Stimulated activated CD8-positive, alpha-beta memory T cell treated with anti-CD3 and anti-CD28 coated beads, Interleukin-12 subunit alpha, Interleukin-12 subunit beta, amount 100 ng/mL, for 24 hours (primary cell): ENCODE data around the gene AKR7A3.
"Not testable (repeated sequence)": the region's sequence is repeated elsewhere in the genome, so short reads cannot be mapped to it uniquely, and the experiment has no call there.

Experiments
- DNase-seq: peaks from one replicate; pipeline ENCODE4 v3.0.0-alpha.2; 2020; ENCODE audit errors: extremely low read depth

AKR7A3 gene

GRCh38 chr1:19289244-19289643 is 674 bp upstream of the AKR7A3 start:
- DNase-seq: no peak

DNA sequence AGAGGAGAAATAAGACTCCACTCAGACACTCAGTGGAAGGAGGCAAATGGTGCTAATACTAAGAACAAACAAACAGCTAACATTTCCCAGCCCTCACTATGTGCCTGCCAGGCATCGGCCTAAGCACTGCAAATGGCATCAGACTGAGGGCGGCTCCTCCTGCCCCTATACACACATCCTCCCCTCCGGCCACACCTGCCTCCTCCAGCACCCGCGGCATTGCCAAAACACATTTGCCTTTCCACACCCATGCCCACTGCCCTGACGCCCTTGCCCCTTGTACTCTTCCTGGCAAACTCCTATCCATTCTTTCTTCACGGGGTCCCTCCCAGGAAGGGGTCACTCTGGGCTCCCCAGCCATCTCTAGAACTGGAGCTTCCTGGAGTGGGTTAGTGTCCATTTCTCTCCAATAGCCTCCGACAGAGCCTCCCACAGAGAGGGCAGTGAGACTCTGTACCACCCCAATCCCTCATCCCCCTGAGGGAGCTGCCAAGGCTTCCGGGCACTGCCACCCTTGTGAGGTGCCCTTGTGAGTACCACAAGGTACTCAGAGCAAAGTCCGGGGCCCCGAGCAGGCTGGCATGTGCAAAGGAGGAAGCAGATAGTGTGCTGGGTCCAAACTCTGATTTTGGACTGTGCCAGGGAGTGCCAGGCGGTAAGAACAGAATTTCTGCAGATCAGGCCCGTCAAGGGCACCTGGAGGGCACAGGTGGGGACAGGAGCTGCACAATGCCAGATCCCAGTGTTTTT is 959 bp downstream of the AKR7A3 start:
- no peak for DNase-seq

GRCh38 chr1:19285807-19286206 is 2.8 kb downstream of the AKR7A3 start:
- DNase-seq: not testable (repeated sequence)

GRCh38 chr1:19285366-19285765 is 3.2 kb downstream of the AKR7A3 start:
- DNase-seq: not testable (repeated sequence)

DNA sequence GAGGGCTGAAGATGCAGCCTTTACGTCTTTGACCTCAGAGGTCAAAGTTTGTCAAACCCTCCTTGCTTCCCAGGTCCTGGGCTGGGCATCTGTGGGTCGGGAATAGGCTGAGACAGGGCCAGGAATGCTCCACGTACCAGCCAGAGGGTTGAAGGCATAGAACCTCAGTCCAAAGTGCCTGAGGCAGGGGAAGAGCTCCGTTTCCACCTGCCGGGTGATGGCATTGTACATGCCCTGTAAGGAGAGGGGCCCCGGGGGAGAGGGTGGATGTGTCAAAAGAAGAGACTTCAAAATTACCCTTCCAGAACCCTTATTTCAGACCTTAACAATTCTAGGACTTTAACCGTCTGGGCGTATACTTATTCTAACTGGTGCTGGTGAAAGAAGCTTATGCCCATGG is 3.7 kb downstream of the AKR7A3 start:
- DNase-seq: no peak

DNA sequence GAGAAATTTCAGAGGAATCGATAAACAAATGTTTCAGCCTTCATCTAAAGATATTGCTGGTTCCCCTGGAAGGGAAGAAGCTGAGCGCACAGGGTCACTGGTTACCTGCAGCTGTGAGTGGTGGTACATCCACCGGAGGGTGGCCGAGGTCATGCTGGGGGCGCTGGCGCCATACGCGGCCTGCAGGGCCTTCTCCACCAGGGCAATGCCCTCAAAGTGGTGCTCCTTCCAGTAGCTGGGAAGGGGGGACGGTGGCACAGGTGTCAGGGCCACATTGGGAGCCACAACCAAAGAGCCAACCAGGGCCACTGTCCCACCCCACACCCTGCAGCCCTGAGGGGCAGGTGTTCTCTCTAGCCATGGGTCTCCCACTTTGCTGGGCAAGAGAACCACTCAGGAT is 4.7 kb downstream of the AKR7A3 start:
- no peak for DNase-seq

DNA sequence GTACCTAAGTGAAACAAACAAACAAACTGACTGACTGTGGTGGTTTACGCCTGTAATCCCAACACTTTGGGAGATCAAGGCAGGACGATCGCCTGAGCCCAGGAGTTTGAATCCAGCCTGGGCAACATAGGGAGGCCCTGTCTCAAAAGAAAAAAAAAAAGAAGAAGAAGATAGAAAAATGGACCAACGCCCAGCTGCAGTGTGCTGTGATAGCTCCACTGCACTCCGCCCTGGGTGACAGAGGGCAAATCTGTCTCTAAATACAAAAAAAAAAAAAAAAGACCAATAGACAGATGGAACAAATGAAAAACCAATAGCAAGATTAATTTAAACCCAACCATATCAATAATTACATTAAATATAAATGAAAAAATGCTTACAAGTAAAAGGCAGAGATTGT is 13.9 kb downstream of the AKR7A3 start:
- no peak for DNase-seq

DNA sequence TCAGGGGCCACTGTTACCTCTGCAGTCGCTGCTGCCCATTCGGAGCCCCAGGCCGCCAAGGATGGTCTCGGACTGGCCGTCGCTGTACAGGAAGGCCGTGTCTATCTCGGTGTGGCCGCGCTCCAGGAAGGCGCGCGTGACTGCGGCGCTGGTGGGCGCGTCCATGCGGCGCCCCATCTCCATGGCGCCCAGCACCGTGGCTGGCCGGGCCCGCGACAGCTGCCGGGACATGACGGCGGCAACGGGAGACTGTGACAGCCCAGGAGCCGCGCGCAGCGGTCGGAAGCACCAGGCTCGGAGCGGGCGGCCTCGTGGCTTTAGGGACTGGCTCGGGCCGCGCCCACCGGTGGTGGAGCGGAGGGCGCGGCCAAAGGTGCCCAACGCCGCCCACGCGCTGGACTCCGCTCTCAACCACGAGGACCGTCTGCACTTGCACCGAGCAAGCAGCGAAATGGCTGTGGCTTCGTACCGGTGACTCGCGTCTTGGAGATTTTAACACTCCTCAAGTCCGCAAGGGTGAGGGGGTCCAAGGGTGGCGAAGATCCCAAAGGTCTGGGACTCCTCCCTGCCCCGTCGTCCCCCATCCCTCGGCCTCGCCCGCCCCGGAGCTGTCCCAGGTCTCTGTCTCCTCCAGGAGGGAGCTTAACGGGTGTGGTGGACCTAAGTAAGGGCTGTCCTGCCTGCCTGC is 14.6 kb downstream of the AKR7A3 start:
- DNase-seq: not testable (repeated sequence)

GRCh38 chr1:19273106-19273843 is 15.3 kb downstream of the AKR7A3 start:
- no peak for DNase-seq

DNA sequence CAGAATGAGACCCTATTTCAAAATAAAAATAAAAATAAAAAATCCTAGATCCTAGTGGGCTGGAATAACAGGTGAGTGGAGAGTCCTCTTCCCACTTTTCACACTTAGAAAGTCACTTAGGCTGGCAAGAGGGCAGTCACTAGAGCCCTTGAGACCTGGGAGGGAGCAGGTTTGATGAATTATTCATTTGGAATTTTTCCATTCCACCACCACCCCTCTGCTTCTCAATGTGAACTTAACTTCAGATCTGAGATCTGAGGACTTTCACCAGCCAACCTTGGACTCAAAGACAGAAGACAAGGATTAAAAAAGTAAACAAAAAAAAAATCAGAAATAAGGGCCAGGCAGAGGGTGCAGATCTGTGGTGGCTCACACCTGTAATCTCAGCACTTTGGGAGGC is 16.5 kb downstream of the AKR7A3 start:
- no peak for DNase-seq

DNA sequence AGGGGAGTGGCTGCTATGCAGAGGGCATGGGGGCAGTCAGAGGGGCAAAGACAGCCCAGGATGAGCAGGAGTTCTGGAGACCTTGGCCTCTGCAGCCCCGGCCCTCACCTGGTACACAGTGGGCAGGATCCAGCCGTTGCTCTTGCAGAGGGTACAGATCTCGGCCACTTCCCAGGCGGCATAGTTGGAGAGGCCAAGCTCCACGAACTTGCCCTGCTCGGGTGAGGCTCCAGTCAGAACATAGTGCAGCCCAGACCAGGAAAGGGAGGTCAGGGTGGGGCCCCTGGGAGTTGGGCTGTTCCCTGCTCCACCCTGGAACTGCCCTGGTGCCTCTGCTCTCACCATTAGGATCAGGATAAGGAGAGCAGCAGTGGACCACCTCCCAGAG is 18.2 kb downstream of the AKR7A3 start:
- DNase-seq: not testable (repeated sequence)

- not testable (repeated sequence) for DNase-seq
Observed at GRCh38 chr1:19269427-19270342, 18.9 kb downstream of the AKR7A3 start.

GRCh38 chr1:19268445-19268844 is 20.1 kb downstream of the AKR7A3 start:
- DNase-seq: no peak

GRCh38 chr1:19262744-19263143 is 25.8 kb downstream of the AKR7A3 start:
- DNase-seq: no peak

- no peak for DNase-seq
Observed at GRCh38 chr1:19262047-19262446, 26.5 kb downstream of the AKR7A3 start.

GRCh38 chr1:19260211-19261138 is 28.1 kb downstream of the AKR7A3 start:
- no peak for DNase-seq

- no peak for DNase-seq
Observed at GRCh38 chr1:19258353-19258752, 30.2 kb downstream of the AKR7A3 start.

- DNase-seq: no peak
Observed at GRCh38 chr1:19257178-19257914, 31.2 kb downstream of the AKR7A3 start.

DNA sequence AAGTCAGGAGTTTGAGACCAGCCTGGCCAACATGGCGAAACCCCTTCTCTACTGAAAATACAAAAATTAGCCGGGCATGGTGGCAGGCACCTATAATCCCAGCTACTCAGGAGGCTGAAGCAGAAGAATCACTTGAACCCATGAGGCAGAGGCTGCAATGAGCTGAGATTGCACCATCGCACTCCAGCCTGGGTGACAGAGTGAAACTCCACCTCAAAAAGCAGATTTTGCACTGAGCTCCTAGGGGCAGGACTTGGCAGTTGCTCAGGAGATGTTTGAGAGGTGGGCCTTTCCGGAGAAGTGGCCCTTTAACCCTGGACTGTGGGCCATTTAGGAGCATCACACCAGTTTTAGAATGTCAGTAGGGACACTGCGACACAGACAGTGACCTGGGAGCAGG is 32.3 kb downstream of the AKR7A3 start:
- DNase-seq: not testable (repeated sequence)

DNA sequence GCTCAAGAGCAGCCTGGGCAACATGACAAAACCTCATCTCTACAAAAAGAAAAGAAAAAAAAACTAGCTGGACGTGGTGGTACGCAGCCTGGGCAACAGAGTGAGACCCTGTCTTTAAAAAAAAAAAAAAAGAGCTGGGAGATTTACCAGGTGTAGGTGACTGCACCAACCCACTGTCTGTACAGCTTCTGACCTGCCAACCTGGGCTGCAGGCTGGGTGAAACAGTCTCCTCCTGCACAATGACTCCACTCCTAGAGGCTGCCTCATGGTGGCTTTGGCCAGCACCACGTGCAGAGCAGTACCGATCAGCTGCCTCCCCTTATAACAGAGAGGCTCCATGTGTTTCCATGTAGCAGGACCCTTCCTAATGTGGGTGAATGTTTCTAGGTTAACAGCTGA is 33.3 kb downstream of the AKR7A3 start:
- DNase-seq: no peak
